NCI-H526 (cell line): Measurements from ENCODE around the gene RAD52.

Experiments
- DNase-seq, 2 experiments: peaks; one replicate each; lab custom pipeline; 2025; lab: John Stamatoyannopoulos, UW

The RAD52 gene

GRCh38 chr12:913919-914698 lies 35.4 kb downstream of the RAD52 start:
- no peak for DNase-seq

- peak; percentile 89 to 92 for DNase-seq
Observed at GRCh38 chr12:912466-913235, 36.8 kb downstream of the RAD52 start.

- DNase-seq = no peak
Observed at GRCh38 chr12:911191-911826, 38.2 kb downstream of the RAD52 start.

- no peak for DNase-seq
Observed at GRCh38 chr12:910416-910815, 39.1 kb downstream of the RAD52 start.

- DNase-seq = no peak
Observed at GRCh38 chr12:909861-910260, 39.6 kb downstream of the RAD52 start.

- no peak for DNase-seq
Observed at GRCh38 chr12:907413-908185, 41.9 kb downstream of the RAD52 start.

GRCh38 chr12:906062-906585 lies 43.4 kb downstream of the RAD52 start:
- DNase-seq = no peak

- no peak for DNase-seq
Observed at GRCh38 chr12:905261-906031, 44.0 kb downstream of the RAD52 start.

GRCh38 chr12:904010-904414 lies 45.5 kb downstream of the RAD52 start:
- peak in 1 of 2 experiments; percentile 11 for DNase-seq

GRCh38 chr12:903055-903454 lies 46.4 kb downstream of the RAD52 start:
- peak in 1 of 2 experiments; percentile 13 for DNase-seq

- DNase-seq = no peak
Observed at GRCh38 chr12:902581-902980, 46.9 kb downstream of the RAD52 start.

GRCh38 chr12:897386-897785 lies 52.1 kb downstream of the RAD52 start:
- DNase-seq = no peak

GRCh38 chr12:896031-896430 lies 53.5 kb downstream of the RAD52 start:
- no peak for DNase-seq

GRCh38 chr12:894226-894625 lies 55.3 kb downstream of the RAD52 start:
- no peak for DNase-seq

- DNase-seq = no peak
Observed at GRCh38 chr12:886206-886605, 63.3 kb downstream of the RAD52 start.

GRCh38 chr12:885701-886100 lies 63.8 kb downstream of the RAD52 start:
- DNase-seq = no peak

GRCh38 chr12:884746-885414 lies 64.6 kb downstream of the RAD52 start:
- no peak for DNase-seq

GRCh38 chr12:880656-881055 lies 68.8 kb downstream of the RAD52 start:
- no peak for DNase-seq

- no peak for DNase-seq
Observed at GRCh38 chr12:879641-880040, 69.9 kb downstream of the RAD52 start.

- no peak for DNase-seq
Observed at GRCh38 chr12:873954-874353, 75.5 kb downstream of the RAD52 start.

- no peak for DNase-seq
Observed at GRCh38 chr12:870378-870777, 79.1 kb downstream of the RAD52 start.
